ENCODE data around the gene UPF1.

- TF ChIP-seq CTCF (IDR thresholded peaks at IDR 0.05) (no peak), POLR2A (IDR thresholded peaks at IDR 0.05) (no peak)
Measured at GRCh38 chr19:18886972-18887371, 55.2 kb downstream of the UPF1 start.
